Keratinocyte (primary cell): Measurements from ENCODE around the gene OR2AG2. TPM values are rescaled to one million over a fixed set of nuclear protein-coding genes. Genes with fewer than 3 reads are reported as not detected.

Experiments used
- DNase-seq: peaks from one replicate; pipeline ENCODE4 v3.0.0-alpha.2; 2011; ENCODE audit warnings: low read depth, missing footprints, low spot score
- FAIRE-seq: peaks from 2 replicates; lab custom pipeline; 2011; peaks lifted over from hg19 to GRCh38; lab: Jason Lieb, UNC
- H2AFZ ChIP-seq: 2 replicates; pipeline ENCODE4 v1.6.0; 2012; ENCODE audit warnings: low read length, control low read depth, inconsistent platforms; ENCODE audit not compliant: control insufficient read depth
- H3K27ac ChIP-seq: 2 replicates; pipeline ENCODE4 v1.5.1; 2011; ENCODE audit warnings: low read length; ENCODE audit not compliant: control insufficient read depth, insufficient read depth
- H3K27me3 ChIP-seq: 3 replicates; pipeline ENCODE4 v1.6.0; 2011; ENCODE audit warnings: low read length; ENCODE audit not compliant: control insufficient read depth, insufficient read depth; ENCODE audit errors: extremely low read depth
- H3K36me3 ChIP-seq, 2 experiments: 2 replicates in 1 of 2; 3 replicates in 1 of 2; pipeline ENCODE4 v1.5.1; 2011; ENCODE audit warnings: low read length in 2 of 2, mild to moderate bottlenecking in 1 of 2; ENCODE audit not compliant: control insufficient read depth in 2 of 2, insufficient read depth in 2 of 2; ENCODE audit errors: extremely low read depth in 1 of 2
- H3K4me1 ChIP-seq: 3 replicates; pipeline ENCODE4 v1.5.1; 2011; ENCODE audit warnings: low read length; ENCODE audit not compliant: control insufficient read depth, insufficient read depth; ENCODE audit errors: extremely low read depth
- H3K4me2 ChIP-seq: 3 replicates; pipeline ENCODE4 v1.6.0; 2011; ENCODE audit warnings: low read depth, low read length; ENCODE audit not compliant: control insufficient read depth, insufficient read depth; ENCODE audit errors: extremely low read depth
- H3K4me3 ChIP-seq, 3 experiments: fragments of 200-600 bp in 1 of 3; sonication (generic) in 1 of 3; 2 replicates in 2 of 3; 3 replicates in 1 of 3; pipeline ENCODE4 v1.5.1; 2011 to 2016; ENCODE audit warnings: low read length in 3 of 3, mild to moderate bottlenecking in 3 of 3, control low read depth in 2 of 3, inconsistent platforms in 1 of 3, low read depth in 1 of 3, mixed read lengths in 1 of 3, mixed run types in 1 of 3, moderate library complexity in 1 of 3; ENCODE audit not compliant: control insufficient read depth in 2 of 3, insufficient read depth in 2 of 3; ENCODE audit errors: extremely low read depth in 1 of 3
- H3K79me2 ChIP-seq: 2 replicates; pipeline ENCODE4 v1.6.0; 2012; ENCODE audit warnings: low read length; ENCODE audit not compliant: control insufficient read depth, insufficient read depth
- H3K9ac ChIP-seq: 3 replicates; pipeline ENCODE4 v1.6.0; 2011; ENCODE audit warnings: low read length; ENCODE audit not compliant: control insufficient read depth, insufficient read depth; ENCODE audit errors: extremely low read depth
- H3K9me1 ChIP-seq: 3 replicates; pipeline ENCODE4 v1.6.0; 2011; ENCODE audit warnings: low read length; ENCODE audit not compliant: control insufficient read depth, insufficient read depth; ENCODE audit errors: extremely low read depth
- H3K9me3 ChIP-seq: 2 replicates; pipeline ENCODE4 v1.5.1; 2012; ENCODE audit warnings: low read depth, low read length; ENCODE audit not compliant: control insufficient read depth
- H4K20me1 ChIP-seq: 3 replicates; pipeline ENCODE4 v1.6.0; 2011; ENCODE audit warnings: low read length; ENCODE audit not compliant: control insufficient read depth, insufficient read depth; ENCODE audit errors: extremely low read depth
- CTCF ChIP-seq, 3 experiments: IDR thresholded peaks in 1 of 3; conservative IDR thresholded peaks in 1 of 3; optimal IDR thresholded peaks in 1 of 3; 2 replicates in 2 of 3; 3 replicates in 1 of 3; pipeline versions ENCODE3 to v1.5.1; 2011; ENCODE audit warnings: low read length in 3 of 3, mild to moderate bottlenecking in 3 of 3, moderate library complexity in 2 of 3, control low read depth in 1 of 3, inconsistent platforms in 1 of 3; ENCODE audit not compliant: insufficient read depth in 2 of 3; ENCODE audit errors: extremely low read depth in 1 of 3
- EZH2 ChIP-seq: IDR thresholded peaks from one replicate; pipeline ENCODE4 v1.6.1; 2012; ENCODE audit warnings: inconsistent platforms, mild to moderate bottlenecking, low read length, moderate library complexity
- dilution Hi-C: fragments of 300-500 bp; cut with MboI; formaldehyde crosslinking; loops from one replicate; pipeline ENCODE4 v1.7.0; 2020; ENCODE audit warnings: low sequenced_read_pairs; ENCODE audit not compliant: extremely low pct_ligation_motif_present
- polyA plus RNA-seq, 5 experiments: library from polyadenylated mRNA; depleted of rRNA in 3 of 5; stranded (reverse) in 3 of 5; stranded (forward) in 1 of 5; unstranded in 1 of 5; fragments of >200 nt; gene quantifications; 1 replicate in 1 of 5; 2 replicates in 3 of 5; 3 replicates in 1 of 5; pipeline versions ENCODE4 v1.2.1 to v1.2.3, GENCODE V29; 2011 to 2012; ENCODE audit warnings: missing spikeins in 2 of 5, low read depth in 1 of 5, low replicate concordance in 1 of 5

Gene OR2AG2
- polyA plus RNA-seq, 1 donor (not counting 4 experiments of a cell fraction or from before 2014, with no cell fraction given), result 0.04 TPM

GRCh38 chr11:6727971-6728760, 43.6 kb downstream of the OR2AG2 start:
- H3K9me1 ChIP-seq, result no peaks in the 10 kb centered on the region
- H2AFZ ChIP-seq, result no peak overlapping the region
- H4K20me1 ChIP-seq, result no peaks in the 10 kb centered on the region
- H3K4me2 ChIP-seq, result no peak overlapping the region
- no peak overlapping the region for H3K9ac ChIP-seq
- DNase-seq (no peak), FAIRE-seq (no peak)
- no peak overlapping the region for H3K27ac ChIP-seq
- no peaks in the 10 kb centered on the region for H3K9me3 ChIP-seq
- no peaks in the 10 kb centered on the region for H3K27me3 ChIP-seq
- no peaks in the 10 kb centered on the region for H3K4me1 ChIP-seq
- no peaks in the 10 kb centered on the region for H3K79me2 ChIP-seq
- dilution Hi-C loops, result no loop called here
- no peak overlapping the region for H3K4me3 ChIP-seq
- TF ChIP-seq EZH2 (no peak), CTCF (optimal IDR thresholded peaks at IDR 0.05 in 1 of 3, IDR thresholded peaks at IDR 0.05 in 1 of 3, conservative IDR thresholded peaks at IDR 0.05 in 1 of 3; ENCODE audit: extremely low read depth in 1 of 3, insufficient read depth in 2 of 3, low read length in 3 of 3) (no peak)
- no peaks in the 10 kb centered on the region for H3K36me3 ChIP-seq

- dilution Hi-C loops, result no loop called here
- no peak overlapping the region for H3K9ac ChIP-seq
- TF ChIP-seq CTCF (optimal IDR thresholded peaks at IDR 0.05 in 1 of 3, IDR thresholded peaks at IDR 0.05 in 1 of 3, conservative IDR thresholded peaks at IDR 0.05 in 1 of 3; ENCODE audit: extremely low read depth in 1 of 3, insufficient read depth in 2 of 3, low read length in 3 of 3) (no peak), EZH2 (no peak)
These were observed 46.3 kb downstream of the OR2AG2 start for GRCh38 chr11:6725386-6725896.

More at GRCh38 chr11:6725386-6725896, 46.3 kb downstream of the OR2AG2 start:
- Histone ChIP-seq H3K4me1 (no peaks in the 10 kb centered on the region), H3K9me3 (no peaks in the 10 kb centered on the region), H3K36me3 (no peaks in the 10 kb centered on the region), H3K79me2 (no peaks in the 10 kb centered on the region), H2AFZ (no peak overlapping the region), H4K20me1 (no peaks in the 10 kb centered on the region), H3K4me3 (no peak overlapping the region), H3K27ac (no peak overlapping the region), H3K27me3 (no peaks in the 10 kb centered on the region), H3K4me2 (no peak overlapping the region), H3K9me1 (no peaks in the 10 kb centered on the region)
- DNase-seq (no peak), FAIRE-seq (no peak)
